NCI-H1048 (cell line): ENCODE measurements around the gene MSH2.
"Not testable (repeated sequence)": the region's sequence is repeated elsewhere in the genome, so short reads cannot be mapped to it uniquely, and the experiment has no call there.

Experiments
- DNase-seq: peaks from one replicate; lab custom pipeline; 2025; lab: John Stamatoyannopoulos, UW

The MSH2 gene

GRCh38 chr2:47484396-47484795 lies 81.4 kb downstream of the MSH2 start:
- no peak for DNase-seq

DNA sequence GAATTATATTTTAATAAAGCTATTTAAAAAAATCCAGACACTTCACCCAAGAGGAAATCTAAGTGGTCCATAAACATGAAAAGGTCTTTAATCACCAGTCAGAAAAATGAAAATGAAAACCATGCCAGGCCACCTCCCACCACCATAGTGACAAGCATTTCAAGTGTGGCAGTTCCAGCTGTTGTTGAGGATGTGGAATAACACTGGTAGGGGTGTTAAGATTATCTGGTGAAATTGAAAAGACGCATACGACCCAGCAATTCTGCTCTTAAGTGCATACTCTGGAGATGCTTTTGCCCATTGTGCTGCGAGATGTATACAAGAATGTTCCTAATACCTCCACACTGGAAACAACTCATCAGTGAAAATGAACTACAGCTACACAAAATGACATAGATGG lies 82.2 kb downstream of the MSH2 start:
- no peak for DNase-seq

DNA sequence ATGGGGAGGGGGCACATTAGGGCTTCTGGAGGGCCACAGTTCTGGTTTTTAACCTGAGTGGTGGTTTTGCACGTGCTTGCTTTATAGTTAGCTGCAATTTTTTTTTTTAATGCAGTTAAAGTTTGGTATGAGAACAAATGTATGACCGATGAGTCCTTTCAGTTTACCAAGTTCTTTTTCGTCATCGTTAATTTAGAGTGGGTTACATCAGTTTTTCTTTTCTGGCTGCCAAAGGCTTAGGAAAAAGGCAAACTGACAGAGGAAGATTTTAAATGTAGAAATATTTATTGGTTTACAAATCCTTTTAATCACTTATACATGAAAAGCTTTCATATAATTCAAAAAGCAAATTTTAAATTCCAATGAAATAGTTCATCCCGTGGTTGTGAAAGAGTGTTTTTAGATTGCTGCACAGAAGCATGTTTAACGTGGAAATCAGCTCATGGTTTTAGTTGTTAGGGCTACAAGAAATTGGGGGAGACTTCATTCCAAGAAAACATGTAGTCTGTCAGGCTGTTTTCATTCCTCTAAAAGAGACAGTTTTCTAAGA lies 82.9 kb downstream of the MSH2 start:
- no peak for DNase-seq

GRCh38 chr2:47486841-47487497 lies 84.0 kb downstream of the MSH2 start:
- no peak for DNase-seq

GRCh38 chr2:47487498-47487875 lies 84.5 kb downstream of the MSH2 start:
- no peak for DNase-seq

DNA sequence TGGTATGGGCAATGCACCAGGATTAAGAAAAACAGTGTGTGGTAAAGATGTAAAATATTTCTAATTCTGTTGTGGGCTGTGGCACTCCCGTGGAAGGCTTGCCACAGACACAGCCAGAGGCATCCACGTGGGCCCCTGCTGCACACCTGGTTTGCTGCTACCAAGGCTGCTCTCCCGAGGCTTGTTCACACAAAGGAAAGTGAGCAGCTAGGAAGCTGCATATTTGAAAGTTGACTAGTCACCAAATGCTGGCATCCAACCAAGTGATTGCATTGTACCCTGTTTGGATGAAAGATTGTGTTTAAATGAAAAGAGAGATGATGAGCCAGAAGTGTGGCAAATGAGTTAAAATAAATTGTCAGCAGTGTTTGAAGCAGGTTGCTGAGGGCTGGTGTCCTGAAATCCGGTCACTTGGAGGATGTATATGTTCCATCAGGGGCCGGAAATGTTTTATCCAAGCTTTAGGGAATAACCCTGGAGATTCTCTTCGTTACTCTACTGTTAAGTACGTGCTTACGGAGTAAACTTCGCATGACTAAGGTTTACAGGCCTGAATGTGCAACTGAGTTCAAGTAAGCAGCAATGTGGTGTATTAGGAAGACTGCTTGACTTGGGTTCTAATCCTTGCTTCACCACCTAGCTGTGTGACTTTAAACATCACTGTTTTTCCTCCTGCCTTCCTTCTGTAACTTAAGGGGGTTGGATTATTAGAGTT lies 86.1 kb downstream of the MSH2 start:
- no peak for DNase-seq

- DNase-seq = no peak
Measured at GRCh38 chr2:47490406-47490805, 87.5 kb downstream of the MSH2 start.

GRCh38 chr2:47493317-47494035 lies 90.5 kb downstream of the MSH2 start:
- DNase-seq = no peak

DNA sequence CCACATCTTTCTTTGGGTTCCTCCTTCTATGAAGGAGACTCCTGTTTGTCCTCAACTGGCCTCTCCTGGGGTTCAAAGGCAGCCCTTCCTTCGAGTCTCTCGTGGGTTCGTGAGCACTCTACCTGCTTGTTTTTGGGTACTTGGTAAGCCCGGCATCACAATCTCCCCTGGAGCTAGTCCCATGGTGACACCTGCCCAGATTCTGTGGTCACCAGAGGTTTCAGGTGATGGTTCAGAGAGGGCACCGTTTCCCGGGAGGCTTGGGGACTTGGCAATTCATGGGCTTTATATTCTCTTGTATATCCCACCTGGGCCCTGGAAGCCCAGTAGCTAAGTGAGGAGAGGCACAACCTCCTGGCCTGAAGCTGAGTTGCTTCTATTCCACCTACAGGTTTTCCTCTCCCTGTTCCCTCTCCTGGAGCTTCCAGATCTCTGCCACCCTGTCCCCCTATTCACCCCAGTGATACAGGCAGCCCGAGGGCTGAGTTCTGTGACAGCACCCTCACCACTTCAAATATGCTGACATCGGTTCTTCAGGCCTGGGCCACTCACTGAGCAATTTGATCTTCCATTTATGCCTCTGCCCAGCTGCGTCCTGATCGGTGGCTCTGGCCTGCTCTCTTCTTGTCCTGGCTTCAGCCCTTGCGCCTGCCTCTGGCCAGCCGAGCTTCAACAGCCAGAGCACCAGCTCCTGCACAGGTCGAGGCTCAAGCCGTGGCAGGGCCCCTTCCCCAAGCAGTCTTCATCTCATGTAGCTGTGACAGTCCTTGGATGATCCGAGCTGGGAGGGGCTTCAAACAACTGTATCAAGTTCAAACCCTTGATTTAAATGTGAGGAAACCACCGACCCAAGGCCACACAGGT lies 91.5 kb downstream of the MSH2 start:
- no peak for DNase-seq

GRCh38 chr2:47497843-47498460 lies 95.0 kb downstream of the MSH2 start:
- no peak for DNase-seq

DNA sequence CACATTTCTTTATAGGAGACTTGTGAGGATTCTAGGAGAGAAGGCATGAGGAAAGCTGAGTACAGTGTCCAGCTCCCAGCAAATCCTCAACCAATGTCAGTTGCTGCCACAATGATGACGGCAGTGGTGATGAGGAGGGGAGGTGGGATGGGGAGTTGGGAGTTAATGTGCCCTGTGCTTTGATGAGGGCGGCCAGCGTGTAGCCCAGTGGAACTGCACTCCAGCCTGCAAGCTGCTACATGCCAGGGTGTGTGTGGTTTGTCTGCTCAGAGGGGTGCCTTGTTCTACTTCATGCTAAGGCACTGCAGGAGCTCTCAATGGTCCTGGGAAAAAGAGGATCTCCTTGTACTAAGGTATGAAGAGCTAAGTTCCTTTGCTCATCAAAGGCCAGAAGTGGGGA lies 96.1 kb downstream of the MSH2 start:
- no peak for DNase-seq

- no peak for DNase-seq
Measured at GRCh38 chr2:47499621-47500309, 96.8 kb downstream of the MSH2 start.

- no peak for DNase-seq
Measured at GRCh38 chr2:47501374-47502200, 98.6 kb downstream of the MSH2 start.

DNA sequence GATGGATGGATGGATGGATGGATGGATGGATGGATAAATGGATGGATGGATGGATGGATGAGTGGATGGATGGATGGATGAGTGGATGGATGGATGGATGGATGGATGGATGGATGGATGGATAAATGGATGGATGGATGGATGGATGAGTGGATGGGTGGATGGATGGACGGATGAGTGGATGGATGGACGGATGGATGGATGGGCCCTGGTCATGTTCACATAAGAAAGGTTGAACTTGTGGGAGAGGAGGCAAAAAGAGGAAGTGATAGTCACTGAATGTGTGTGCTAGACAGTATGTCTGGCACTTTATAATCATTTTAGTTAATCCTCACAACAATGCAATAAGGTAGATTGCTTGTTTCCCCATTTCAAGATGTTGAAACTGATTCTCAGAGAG lies 99.5 kb downstream of the MSH2 start:
- not testable (repeated sequence) for DNase-seq

GRCh38 chr2:47503481-47504070 lies 100.6 kb downstream of the MSH2 start:
- no peak for DNase-seq

GRCh38 chr2:47504174-47504810 lies 101.3 kb downstream of the MSH2 start:
- no peak for DNase-seq

- DNase-seq = no peak
Measured at GRCh38 chr2:47506024-47506423, 103.1 kb downstream of the MSH2 start.

- no peak for DNase-seq
Measured at GRCh38 chr2:47506436-47506835, 103.5 kb downstream of the MSH2 start.

DNA sequence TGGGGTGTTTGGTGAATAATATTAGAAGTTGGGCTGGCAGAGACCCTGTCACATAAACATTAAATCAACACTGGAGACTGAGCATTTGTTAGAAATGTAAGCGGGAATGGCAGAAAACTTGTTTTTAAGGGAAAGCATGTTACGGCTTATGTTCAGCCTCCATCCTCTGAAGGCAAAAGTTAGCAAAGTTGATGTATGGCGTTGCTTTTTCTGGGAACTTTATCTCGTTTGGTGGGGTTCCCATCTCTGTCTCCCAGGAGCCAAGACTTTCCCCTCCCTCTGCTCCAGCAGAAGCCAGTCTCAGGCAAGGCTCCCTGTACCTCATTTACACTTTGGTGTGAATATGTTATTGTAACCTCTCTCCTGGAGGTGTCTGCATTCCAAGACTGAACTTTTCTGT lies 105.1 kb downstream of the MSH2 start:
- no peak for DNase-seq
